Amniotic epithelial cell (primary cell): ENCODE results near the gene UVRAG.

Source experiments
- DNase-seq: peaks from one replicate; pipeline ENCODE4 v3.0.0-alpha.2; 2010; ENCODE audit warnings: low read depth

The UVRAG gene

GRCh38 chr11:75814677-75815344 lies at the start of gene UVRAG:
Gene UVRAG (plus strand): TSS chr11:75815210. CDS start chr11:75815408, 198 bp downstream.
- peak; percentile 100 for DNase-seq

GRCh38 chr11:75766443-75767227 lies 48.4 kb upstream of the UVRAG start:
- peak; percentile 43 for DNase-seq

GRCh38 chr11:75767228-75767572 lies 47.8 kb upstream of the UVRAG start:
- no peak for DNase-seq

GRCh38 chr11:75767793-75768111 lies 47.3 kb upstream of the UVRAG start:
- no peak for DNase-seq

- DNase-seq, result peak; percentile 41
Measured at GRCh38 chr11:75768112-75768908, 46.7 kb upstream of the UVRAG start, which contains the start of gene DGAT2. Gene DGAT2 (plus strand): TSS chr11:75768778. CDS start chr11:75768992, 214 bp downstream.

- DNase-seq, result no peak
Measured at GRCh38 chr11:75768909-75769771, 45.9 kb upstream of the UVRAG start.

GRCh38 chr11:75770102-75770501 lies 44.9 kb upstream of the UVRAG start:
- no peak for DNase-seq

GRCh38 chr11:75771646-75772410 lies 43.2 kb upstream of the UVRAG start:
- DNase-seq, result peak; percentile 96

- DNase-seq, result no peak
Measured at GRCh38 chr11:75773595-75774353, 41.2 kb upstream of the UVRAG start.

GRCh38 chr11:75775056-75775455 lies 40.0 kb upstream of the UVRAG start:
- no peak for DNase-seq

GRCh38 chr11:75776546-75776945 lies 38.5 kb upstream of the UVRAG start:
- no peak for DNase-seq

GRCh38 chr11:75777461-75778110 lies 37.4 kb upstream of the UVRAG start:
- DNase-seq, result no peak

- DNase-seq, result no peak
Measured at GRCh38 chr11:75778962-75779361, 36.0 kb upstream of the UVRAG start.

- no peak for DNase-seq
Measured at GRCh38 chr11:75779960-75780359, 35.0 kb upstream of the UVRAG start.

- no peak for DNase-seq
Measured at GRCh38 chr11:75780888-75781287, 34.1 kb upstream of the UVRAG start.

GRCh38 chr11:75781296-75781695 lies 33.7 kb upstream of the UVRAG start:
- no peak for DNase-seq

- no peak for DNase-seq
Measured at GRCh38 chr11:75781831-75782230, 33.2 kb upstream of the UVRAG start.

- DNase-seq, result no peak
Measured at GRCh38 chr11:75782540-75783263, 32.3 kb upstream of the UVRAG start.

GRCh38 chr11:75783416-75784084 lies 31.5 kb upstream of the UVRAG start:
- DNase-seq, result no peak
